Heart left ventricle (tissue), 13 donors: ENCODE measurements around the gene CFAP58.

ENCODE experiments used
- POLR2A ChIP-seq, 2 donors: fragments of 450-650 bp; IDR thresholded peaks; one replicate each; pipeline ENCODE4 v1.6.1; 2017; ENCODE audit warnings: antibody characterized with exemption in 2 of 2, mild to moderate bottlenecking in 2 of 2, moderate library complexity in 2 of 2
- TF ChIP-seq, protein P1 (sequence below), 12 donors: fragments of 200-600 bp; sonication (generic) in 4 of 12; IDR thresholded peaks; one replicate each; pipeline versions ENCODE4 v1.5.0 to v1.8.0; 2018 to 2022; ENCODE audit warnings: antibody characterized with exemption in 12 of 12, mild to moderate bottlenecking in 5 of 12
- donor health status: ischemic (EF 13 %, LVEDD 7.1; RV severe dilation, severe dysfunction).
- donor health status: DM: no; HTN: yes; CAD: no.
- donor health status: DM: no; HTN: no; CAD: no.
- donor health status: ischemic (EF 25% LVEDD 6.9; RV normal size, moderate dysfunction).
- donor health status: ischemic (EF 25% LVEDD 5.7; RV mildly dilated, moderate dysfunction).
- donor health status: ischemic (EF 35%, LVEDD 5.7; RV mildly dilated, moderate dysfunction).
- donor health status: nonischemic (EF 11% LVEDD 7.7; RV severe dilation, severe dysfunction).
- donor health status: DM: yes; HTN: yes; CAD: no.
- donor health status: PGD.
- donor health status: ischemic (EF 29% LVEDD 5.4; RV normal size, mild dysfunction).
- donor health status: nonischemic (EF 23%, LVEDD 6.1; RV moderate dilation, normal function).

GRCh38 chr10:104472505-104472904, 118.9 kb downstream of the CFAP58 start:
- TF ChIP-seq, protein P1, sequence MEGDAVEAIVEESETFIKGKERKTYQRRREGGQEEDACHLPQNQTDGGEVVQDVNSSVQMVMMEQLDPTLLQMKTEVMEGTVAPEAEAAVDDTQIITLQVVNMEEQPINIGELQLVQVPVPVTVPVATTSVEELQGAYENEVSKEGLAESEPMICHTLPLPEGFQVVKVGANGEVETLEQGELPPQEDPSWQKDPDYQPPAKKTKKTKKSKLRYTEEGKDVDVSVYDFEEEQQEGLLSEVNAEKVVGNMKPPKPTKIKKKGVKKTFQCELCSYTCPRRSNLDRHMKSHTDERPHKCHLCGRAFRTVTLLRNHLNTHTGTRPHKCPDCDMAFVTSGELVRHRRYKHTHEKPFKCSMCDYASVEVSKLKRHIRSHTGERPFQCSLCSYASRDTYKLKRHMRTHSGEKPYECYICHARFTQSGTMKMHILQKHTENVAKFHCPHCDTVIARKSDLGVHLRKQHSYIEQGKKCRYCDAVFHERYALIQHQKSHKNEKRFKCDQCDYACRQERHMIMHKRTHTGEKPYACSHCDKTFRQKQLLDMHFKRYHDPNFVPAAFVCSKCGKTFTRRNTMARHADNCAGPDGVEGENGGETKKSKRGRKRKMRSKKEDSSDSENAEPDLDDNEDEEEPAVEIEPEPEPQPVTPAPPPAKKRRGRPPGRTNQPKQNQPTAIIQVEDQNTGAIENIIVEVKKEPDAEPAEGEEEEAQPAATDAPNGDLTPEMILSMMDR (IDR thresholded peaks at IDR 0.05), result no peak
- TF ChIP-seq POLR2A (IDR thresholded peaks at IDR 0.05), result no peak
